K562 (cell line): ENCODE measurements around the gene ATP8B2. TPM values are rescaled to one million over a fixed set of nuclear protein-coding genes. Genes with fewer than 3 reads are reported as not detected.

ENCODE experiments used
- CHD1 ChIP-seq: fragments of 200-600 bp; sonication (generic); IDR thresholded peaks from one replicate; pipeline ENCODE4 v1.6.1; 2012; ENCODE audit warnings: mild to moderate bottlenecking, moderate library complexity, low read length, inconsistent platforms
- ELF4 ChIP-seq: fragments of 450-650 bp; formaldehyde crosslinking; IDR thresholded peaks from 2 replicates; pipeline ENCODE4 v1.4.0; 2022; ENCODE audit warnings: missing genetic modification characterization
- GABPB2 ChIP-seq: fragments of 250-450 bp; sonication (Bioruptor Pico); conservative IDR thresholded peaks from 2 replicates; pipeline ENCODE4 v1.5.1; 2021; ENCODE audit warnings: mild to moderate bottlenecking
- HDGF ChIP-seq: fragments of 450-650 bp; IDR thresholded peaks from 2 replicates; pipeline ENCODE4 v1.6.1; 2016
- IRF9 ChIP-seq: fragments of 450-650 bp; IDR thresholded peaks from 2 replicates; pipeline ENCODE4 v1.6.1; 2016; ENCODE audit warnings: missing biosample characterization, missing genetic modification characterization
- MED1 ChIP-seq: sonication (generic); formaldehyde crosslinking; IDR thresholded peaks from 2 replicates; pipeline ENCODE4 v1.8.1; 2023; ENCODE audit warnings: missing genetic modification reagents, borderline replicate concordance
- NFYB ChIP-seq: IDR thresholded peaks from 2 replicates; pipeline ENCODE4 v1.6.1; 2011; ENCODE audit warnings: mild to moderate bottlenecking, moderate library complexity; ENCODE audit not compliant: insufficient read length; ENCODE audit errors: extremely low read depth
- NR4A1 ChIP-seq, 2 experiments: fragments of 250-450 bp in 1 of 2; fragments of 450-650 bp in 1 of 2; sonication (Bioruptor Pico) in 1 of 2; IDR thresholded peaks; 2 replicates each; pipeline versions ENCODE4 v1.4.0 to v1.6.1; 2016 to 2020; ENCODE audit warnings: mild to moderate bottlenecking in 2 of 2, missing compliant biosample characterization in 1 of 2, missing genetic modification characterization in 1 of 2, moderate library complexity in 1 of 2
- NUFIP1 ChIP-seq: fragments of 450-650 bp; IDR thresholded peaks from 2 replicates; pipeline ENCODE4 v1.6.1; 2018; ENCODE audit not compliant: partially characterized antibody
- SMARCC2 ChIP-seq: fragments of 450-650 bp; IDR thresholded peaks from 2 replicates; pipeline ENCODE4 v1.6.1; 2017; ENCODE audit warnings: antibody characterized with exemption, moderate library complexity, mild to moderate bottlenecking, low read depth
- SP2 ChIP-seq: IDR thresholded peaks from 2 replicates; pipeline ENCODE4 v1.6.1; 2011; ENCODE audit warnings: mild to moderate bottlenecking, low read depth, low read length, moderate library complexity; ENCODE audit not compliant: poor library complexity, severe bottlenecking; ENCODE audit errors: extremely low read depth
- TAF1 ChIP-seq: IDR thresholded peaks from 2 replicates; pipeline ENCODE4 v1.6.1; 2011; ENCODE audit warnings: mild to moderate bottlenecking, low read length, moderate library complexity; ENCODE audit not compliant: insufficient read depth, control insufficient read depth, severe bottlenecking; ENCODE audit errors: extremely low read depth
- UBTF ChIP-seq, 2 experiments: IDR thresholded peaks; 2 replicates each; pipeline ENCODE4 v1.6.1; 2012; ENCODE audit warnings: improper control_type of control experiment in 2 of 2, low read depth in 2 of 2, low read length in 2 of 2, borderline replicate concordance in 1 of 2
- ZBTB33 ChIP-seq: sonication (generic); formaldehyde crosslinking; IDR thresholded peaks from 2 replicates; pipeline ENCODE4 v1.8.1; 2023; ENCODE audit warnings: mild to moderate bottlenecking, missing genetic modification reagents
- ZFP30 ChIP-seq: fragments of 250-450 bp; sonication (Bioruptor Pico); IDR thresholded peaks from 2 replicates; pipeline ENCODE4 v1.8.0; 2022; ENCODE audit warnings: moderate library complexity, mild to moderate bottlenecking, inconsistent platforms, borderline replicate concordance
- polyA plus RNA-seq, 8 experiments: library from polyadenylated mRNA; depleted of rRNA in 4 of 8; stranded (reverse) in 5 of 8; unstranded in 3 of 8; fragments of >200 nt; fragmentation: Nextera tagmentation in 2 of 8; fragmentation: Illumina TruSeq in 1 of 8; extraction: Ambion mirVana in 2 of 8; extraction: Trizol in 1 of 8; gene quantifications; 2 replicates each; pipeline versions ENCODE4 v1.2.1 to v1.2.3, GENCODE V29; 2011 to 2014; ENCODE audit warnings: inconsistent platforms in 1 of 8, missing spikeins in 1 of 8
- total RNA-seq, 7 experiments: library from RNA; depleted of rRNA in 6 of 7; stranded (reverse); fragments of >200 nt in 6 of 7; fragmentation: Illumina TruSeq in 2 of 7; extraction: Trizol in 2 of 7; gene quantifications; 2 replicates each; pipeline versions ENCODE4 v1.2.1 to v1.2.3, GENCODE V29; 2011 to 2021; ENCODE audit warnings: low replicate concordance in 1 of 7
- TF ChIP-seq, protein P1 (sequence below): fragments of 250-450 bp; sonication (Bioruptor Pico); IDR thresholded peaks from 2 replicates; pipeline ENCODE4 v1.4.0; 2020

Gene ATP8B2
- total and polyA plus RNA-seq, 9 of the 15 experiments (the other 6 are each of a cell fraction or from before 2014, with no cell fraction given), result 0.27 to 33.2 (median 18.4) TPM

GRCh38 chr1:154353460-154353904, 28.2 kb downstream of the ATP8B2 start (continued):
- TF ChIP-seq SP2 (no peak), NFYB (no peak), HDGF (peak; percentile 67; the same call in 1 of the 2 replicates), MED1 (CRISPR knock-in tag) (no peak), CHD1 (no peak), ZBTB33 (no peak), NUFIP1 (peak; percentile 45), GABPB2 (CRISPR knock-in tag) (no peak), TAF1 (no peak), SMARCC2 (peak; percentile 57; the same call in 1 of the 2 replicates), IRF9 (tag) (no peak), NR4A1 (CRISPR knock-in tag; IDR thresholded peaks at IDR 0.05) (no peak), NR4A1 (tag; IDR thresholded peaks at IDR 0.05) (no peak), ELF4 (CRISPR knock-in tag) (peak; percentile 71; the same call in 1 of the 2 replicates), UBTF (IDR thresholded peaks at IDR 0.05; ENCODE audit: borderline replicate concordance in 1 of 2, low read depth in 2 of 2, low read length in 2 of 2) (0 out of 4 replicates have a peak, but pooled peaks of 1 of the 2 experiments have one; percentile 31), ZFP30 (CRISPR knock-in tag) (no peak)
- TF ChIP-seq, protein P1, sequence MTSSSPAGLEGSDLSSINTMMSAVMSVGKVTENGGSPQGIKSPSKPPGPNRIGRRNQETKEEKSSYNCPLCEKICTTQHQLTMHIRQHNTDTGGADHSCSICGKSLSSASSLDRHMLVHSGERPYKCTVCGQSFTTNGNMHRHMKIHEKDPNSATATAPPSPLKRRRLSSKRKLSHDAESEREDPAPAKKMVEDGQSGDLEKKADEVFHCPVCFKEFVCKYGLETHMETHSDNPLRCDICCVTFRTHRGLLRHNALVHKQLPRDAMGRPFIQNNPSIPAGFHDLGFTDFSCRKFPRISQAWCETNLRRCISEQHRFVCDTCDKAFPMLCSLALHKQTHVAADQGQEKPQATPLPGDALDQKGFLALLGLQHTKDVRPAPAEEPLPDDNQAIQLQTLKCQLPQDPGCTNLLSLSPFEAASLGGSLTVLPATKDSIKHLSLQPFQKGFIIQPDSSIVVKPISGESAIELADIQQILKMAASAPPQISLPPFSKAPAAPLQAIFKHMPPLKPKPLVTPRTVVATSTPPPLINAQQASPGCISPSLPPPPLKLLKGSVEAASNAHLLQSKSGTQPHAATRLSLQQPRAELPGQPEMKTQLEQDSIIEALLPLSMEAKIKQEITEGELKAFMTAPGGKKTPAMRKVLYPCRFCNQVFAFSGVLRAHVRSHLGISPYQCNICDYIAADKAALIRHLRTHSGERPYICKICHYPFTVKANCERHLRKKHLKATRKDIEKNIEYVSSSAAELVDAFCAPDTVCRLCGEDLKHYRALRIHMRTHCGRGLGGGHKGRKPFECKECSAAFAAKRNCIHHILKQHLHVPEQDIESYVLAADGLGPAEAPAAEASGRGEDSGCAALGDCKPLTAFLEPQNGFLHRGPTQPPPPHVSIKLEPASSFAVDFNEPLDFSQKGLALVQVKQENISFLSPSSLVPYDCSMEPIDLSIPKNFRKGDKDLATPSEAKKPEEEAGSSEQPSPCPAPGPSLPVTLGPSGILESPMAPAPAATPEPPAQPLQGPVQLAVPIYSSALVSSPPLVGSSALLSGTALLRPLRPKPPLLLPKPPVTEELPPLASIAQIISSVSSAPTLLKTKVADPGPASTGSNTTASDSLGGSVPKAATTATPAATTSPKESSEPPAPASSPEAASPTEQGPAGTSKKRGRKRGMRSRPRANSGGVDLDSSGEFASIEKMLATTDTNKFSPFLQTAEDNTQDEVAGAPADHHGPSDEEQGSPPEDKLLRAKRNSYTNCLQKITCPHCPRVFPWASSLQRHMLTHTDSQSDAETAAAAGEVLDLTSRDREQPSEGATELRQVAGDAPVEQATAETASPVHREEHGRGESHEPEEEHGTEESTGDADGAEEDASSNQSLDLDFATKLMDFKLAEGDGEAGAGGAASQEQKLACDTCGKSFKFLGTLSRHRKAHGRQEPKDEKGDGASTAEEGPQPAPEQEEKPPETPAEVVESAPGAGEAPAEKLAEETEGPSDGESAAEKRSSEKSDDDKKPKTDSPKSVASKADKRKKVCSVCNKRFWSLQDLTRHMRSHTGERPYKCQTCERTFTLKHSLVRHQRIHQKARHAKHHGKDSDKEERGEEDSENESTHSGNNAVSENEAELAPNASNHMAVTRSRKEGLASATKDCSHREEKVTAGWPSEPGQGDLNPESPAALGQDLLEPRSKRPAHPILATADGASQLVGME (CRISPR knock-in tag), result no peak
